Gastroesophageal sphincter (tissue), 3 donors: ENCODE data around the gene ABL1.

Experiments used
- POLR2A ChIP-seq, 2 donors: fragments of 450-650 bp; IDR thresholded peaks; one replicate each; pipeline ENCODE4 v1.6.1; 2017; ENCODE audit warnings: antibody characterized with exemption in 2 of 2, mild to moderate bottlenecking in 2 of 2, moderate library complexity in 1 of 2
- POLR2AphosphoS5 ChIP-seq: sonication (generic); formaldehyde crosslinking; IDR thresholded peaks from one replicate; pipeline ENCODE4 v1.6.1; 2017; ENCODE audit warnings: antibody characterized with exemption
- TF ChIP-seq, protein P1 (sequence below), 4 experiments: fragments of 200-600 bp in 2 of 4; fragments of 450-650 bp in 2 of 4; sonication (generic) in 1 of 4; IDR thresholded peaks; one replicate each; pipeline ENCODE4 v1.5.1; 2017 to 2019; ENCODE audit warnings: antibody characterized with exemption in 4 of 4, mild to moderate bottlenecking in 2 of 4, moderate library complexity in 2 of 4

GRCh38 chr9:130815242-130815808 is 19.7 kb upstream of the ABL1 start:
- TF ChIP-seq, protein P1, sequence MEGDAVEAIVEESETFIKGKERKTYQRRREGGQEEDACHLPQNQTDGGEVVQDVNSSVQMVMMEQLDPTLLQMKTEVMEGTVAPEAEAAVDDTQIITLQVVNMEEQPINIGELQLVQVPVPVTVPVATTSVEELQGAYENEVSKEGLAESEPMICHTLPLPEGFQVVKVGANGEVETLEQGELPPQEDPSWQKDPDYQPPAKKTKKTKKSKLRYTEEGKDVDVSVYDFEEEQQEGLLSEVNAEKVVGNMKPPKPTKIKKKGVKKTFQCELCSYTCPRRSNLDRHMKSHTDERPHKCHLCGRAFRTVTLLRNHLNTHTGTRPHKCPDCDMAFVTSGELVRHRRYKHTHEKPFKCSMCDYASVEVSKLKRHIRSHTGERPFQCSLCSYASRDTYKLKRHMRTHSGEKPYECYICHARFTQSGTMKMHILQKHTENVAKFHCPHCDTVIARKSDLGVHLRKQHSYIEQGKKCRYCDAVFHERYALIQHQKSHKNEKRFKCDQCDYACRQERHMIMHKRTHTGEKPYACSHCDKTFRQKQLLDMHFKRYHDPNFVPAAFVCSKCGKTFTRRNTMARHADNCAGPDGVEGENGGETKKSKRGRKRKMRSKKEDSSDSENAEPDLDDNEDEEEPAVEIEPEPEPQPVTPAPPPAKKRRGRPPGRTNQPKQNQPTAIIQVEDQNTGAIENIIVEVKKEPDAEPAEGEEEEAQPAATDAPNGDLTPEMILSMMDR (IDR thresholded peaks at IDR 0.05), result no peak
- no peak for TF ChIP-seq POLR2AphosphoS5
- TF ChIP-seq POLR2A (IDR thresholded peaks at IDR 0.05), result no peak
